Stimulated activated CD8-positive, alpha-beta memory T cell treated with anti-CD3 and anti-CD28 coated beads, Interleukin-12 subunit alpha, Interleukin-12 subunit beta, amount 100 ng/mL, for 24 hours (primary cell): ENCODE data around the gene NEK10.
"Not testable (repeated sequence)": the region's sequence is repeated elsewhere in the genome, so short reads cannot be mapped to it uniquely, and the experiment has no call there.

Source experiments
- DNase-seq: peaks from one replicate; pipeline ENCODE4 v3.0.0-alpha.2; 2020; ENCODE audit errors: extremely low read depth

Gene NEK10, protein sequence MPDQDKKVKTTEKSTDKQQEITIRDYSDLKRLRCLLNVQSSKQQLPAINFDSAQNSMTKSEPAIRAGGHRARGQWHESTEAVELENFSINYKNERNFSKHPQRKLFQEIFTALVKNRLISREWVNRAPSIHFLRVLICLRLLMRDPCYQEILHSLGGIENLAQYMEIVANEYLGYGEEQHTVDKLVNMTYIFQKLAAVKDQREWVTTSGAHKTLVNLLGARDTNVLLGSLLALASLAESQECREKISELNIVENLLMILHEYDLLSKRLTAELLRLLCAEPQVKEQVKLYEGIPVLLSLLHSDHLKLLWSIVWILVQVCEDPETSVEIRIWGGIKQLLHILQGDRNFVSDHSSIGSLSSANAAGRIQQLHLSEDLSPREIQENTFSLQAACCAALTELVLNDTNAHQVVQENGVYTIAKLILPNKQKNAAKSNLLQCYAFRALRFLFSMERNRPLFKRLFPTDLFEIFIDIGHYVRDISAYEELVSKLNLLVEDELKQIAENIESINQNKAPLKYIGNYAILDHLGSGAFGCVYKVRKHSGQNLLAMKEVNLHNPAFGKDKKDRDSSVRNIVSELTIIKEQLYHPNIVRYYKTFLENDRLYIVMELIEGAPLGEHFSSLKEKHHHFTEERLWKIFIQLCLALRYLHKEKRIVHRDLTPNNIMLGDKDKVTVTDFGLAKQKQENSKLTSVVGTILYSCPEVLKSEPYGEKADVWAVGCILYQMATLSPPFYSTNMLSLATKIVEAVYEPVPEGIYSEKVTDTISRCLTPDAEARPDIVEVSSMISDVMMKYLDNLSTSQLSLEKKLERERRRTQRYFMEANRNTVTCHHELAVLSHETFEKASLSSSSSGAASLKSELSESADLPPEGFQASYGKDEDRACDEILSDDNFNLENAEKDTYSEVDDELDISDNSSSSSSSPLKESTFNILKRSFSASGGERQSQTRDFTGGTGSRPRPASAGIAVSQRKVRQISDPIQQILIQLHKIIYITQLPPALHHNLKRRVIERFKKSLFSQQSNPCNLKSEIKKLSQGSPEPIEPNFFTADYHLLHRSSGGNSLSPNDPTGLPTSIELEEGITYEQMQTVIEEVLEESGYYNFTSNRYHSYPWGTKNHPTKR

DNA sequence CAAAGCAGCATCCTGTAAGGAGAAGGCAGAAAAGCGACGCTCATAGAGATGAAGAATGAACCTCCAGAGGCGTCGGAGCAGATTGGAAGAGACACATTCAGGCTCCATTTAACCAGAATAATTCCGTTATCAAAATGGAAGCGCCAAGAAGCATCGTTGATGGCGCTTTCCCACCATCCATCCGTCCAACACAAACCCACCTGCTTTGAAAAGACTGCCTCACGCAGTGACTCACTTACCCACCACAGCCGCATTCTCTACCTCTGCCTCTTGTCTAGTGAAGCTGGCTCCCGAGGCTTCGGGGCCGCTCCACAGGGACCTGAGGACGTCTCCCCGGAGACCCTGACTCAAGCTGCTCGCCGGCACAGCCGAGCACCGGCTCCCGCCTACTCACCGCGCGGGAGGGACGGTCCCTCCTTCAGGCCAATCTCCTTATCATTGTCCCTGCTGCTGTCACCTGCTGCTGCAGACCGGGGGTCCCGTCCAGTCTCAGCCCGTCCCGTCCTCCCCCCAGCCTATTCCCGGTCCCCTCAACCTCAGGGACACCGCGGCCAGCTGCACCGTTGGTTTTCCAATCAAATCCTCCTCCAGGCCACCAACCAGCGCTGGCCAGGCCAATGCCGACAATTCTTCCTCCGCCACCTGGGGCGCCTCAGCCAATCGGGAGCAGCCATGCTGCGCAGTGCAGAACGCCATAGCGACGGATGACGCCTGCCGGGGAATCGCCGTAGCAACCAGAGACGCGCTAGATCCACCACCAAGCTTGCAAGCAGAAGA, at the start of gene NEK10:
TSS of gene NEK10 (minus strand) at position 553 of the 777 bp plus-strand sequence. CDS start 16,501 bp downstream, outside the sequence.
- peak; percentile 77 for DNase-seq

DNA sequence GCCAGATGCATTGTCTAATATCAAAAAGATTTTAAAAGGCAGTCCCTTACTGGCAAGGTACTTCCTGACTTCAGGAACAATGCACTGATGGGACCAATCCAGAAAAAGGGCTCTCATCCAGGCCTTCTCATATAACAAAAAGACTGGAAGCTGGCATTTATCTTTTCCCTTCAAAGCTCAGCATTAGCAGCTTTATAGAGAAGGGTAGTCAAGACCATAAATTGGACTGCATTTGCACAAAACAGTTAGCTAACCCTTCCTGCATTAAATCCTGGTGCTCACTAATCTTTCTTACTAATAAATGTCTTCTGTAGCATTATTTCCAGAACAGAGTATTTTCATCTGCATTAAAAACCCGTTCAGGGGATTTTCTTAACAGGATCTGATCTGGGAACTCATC, 46.0 kb upstream of the NEK10 start:
- no peak for DNase-seq

DNA sequence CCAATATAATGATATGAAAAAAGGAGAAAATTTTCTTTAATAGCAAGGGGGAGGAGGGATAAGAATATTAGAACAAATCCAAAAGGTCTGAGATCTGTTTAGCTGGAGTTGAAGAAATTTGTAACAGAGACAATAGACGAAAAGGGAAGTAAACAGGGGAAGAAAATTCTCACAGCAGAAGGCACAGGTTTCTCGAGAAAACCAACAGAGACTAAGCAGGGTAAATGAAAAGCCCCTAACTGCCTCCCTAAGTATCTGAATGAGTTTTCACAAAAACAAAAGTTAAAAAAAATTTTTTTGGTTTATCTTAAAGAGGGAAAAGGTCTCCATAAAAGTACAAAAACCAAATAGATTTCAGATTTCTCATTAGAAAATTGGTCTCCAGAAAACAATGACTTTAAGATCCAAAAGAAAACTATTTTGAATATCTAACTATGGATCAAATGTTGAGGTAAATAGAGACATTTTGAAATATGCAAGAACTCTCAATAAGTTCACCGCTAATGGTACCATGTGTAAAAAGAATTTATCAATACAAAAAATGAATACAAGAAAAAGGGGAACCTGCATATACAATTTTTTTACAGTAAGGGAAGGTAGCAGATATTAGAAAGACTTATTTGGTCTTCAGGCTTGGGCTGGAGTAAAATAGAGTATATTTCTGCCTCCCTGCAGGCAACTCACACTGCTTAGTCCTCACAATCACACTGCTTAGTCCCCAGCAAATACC, 23.9 kb upstream of the NEK10 start:
- no peak for DNase-seq

DNA sequence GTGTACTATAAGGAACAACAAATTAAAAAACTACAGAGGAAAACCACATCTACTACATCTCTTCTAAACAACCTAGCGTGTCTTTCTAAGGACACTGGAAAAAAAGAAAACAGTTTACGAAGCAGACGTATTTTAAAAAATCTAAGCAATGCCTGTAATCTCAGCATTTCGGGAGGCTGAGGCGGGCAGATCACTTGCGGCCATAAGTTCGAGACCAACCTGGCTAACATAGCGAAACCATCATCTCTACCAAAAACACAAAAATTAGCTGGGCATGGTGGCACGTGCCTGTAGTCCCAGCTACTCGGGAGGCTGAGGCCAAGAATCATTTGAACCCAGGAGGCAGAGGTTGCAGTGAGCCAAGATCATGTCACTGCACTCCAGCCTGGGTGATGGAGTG, 23.2 kb upstream of the NEK10 start:
- not testable (repeated sequence) for DNase-seq

DNA sequence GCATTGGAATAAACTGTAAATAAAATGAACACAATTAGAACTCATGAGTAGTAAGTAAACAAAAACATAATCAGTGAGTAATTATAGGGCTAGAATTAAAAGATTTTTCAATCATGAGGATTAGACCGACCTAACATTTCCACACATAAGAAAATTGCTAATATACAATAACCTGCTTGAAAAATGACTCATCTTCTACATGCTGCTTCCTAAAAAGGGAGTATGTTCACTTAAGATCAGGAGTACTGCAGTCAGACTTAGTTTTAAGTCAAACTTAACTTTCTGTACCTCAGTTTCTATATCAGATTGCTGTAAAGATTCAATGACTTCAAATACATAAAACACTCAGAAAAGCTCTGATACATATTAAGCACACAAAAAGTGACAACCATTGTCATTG, 22.6 kb upstream of the NEK10 start:
- DNase-seq: no peak

DNA sequence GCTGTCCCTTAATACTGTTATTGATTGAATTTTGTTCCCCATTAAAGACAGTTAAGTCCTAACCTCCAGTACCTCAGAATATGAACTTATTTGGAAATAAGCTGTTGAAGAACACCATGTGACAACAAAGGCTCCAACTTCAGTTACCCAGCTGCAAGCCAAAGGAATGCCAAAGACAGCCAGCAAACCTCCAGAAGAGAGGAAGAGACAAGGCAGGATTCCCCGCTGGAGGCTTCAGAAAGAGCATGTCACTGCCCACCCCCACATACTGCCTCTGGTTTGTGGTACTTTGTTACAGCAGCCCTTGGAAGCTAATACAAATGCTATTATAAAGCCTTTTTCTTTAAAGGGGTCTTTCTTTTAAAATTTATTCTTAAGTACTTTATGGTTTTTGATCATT, 18.4 kb upstream of the NEK10 start:
- DNase-seq: no peak

DNA sequence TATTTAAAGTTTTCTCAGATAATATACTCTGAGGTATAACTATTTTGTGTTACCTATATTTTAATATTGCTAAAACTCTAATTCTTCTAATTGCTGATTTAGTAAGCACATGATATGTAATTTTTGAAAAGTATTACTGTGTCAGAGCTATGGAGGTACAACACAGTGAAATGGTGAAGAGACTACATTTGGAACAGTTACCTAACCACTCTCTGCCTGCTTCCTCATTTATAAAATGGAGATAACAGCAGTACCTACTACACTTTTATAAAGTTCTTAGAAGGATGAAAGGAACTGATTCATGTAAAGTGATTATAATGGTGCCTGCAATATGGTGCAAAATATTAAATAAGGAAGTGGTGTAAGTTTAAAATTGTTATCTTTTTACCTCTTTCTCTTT, 16.3 kb upstream of the NEK10 start:
- no peak for DNase-seq

DNA sequence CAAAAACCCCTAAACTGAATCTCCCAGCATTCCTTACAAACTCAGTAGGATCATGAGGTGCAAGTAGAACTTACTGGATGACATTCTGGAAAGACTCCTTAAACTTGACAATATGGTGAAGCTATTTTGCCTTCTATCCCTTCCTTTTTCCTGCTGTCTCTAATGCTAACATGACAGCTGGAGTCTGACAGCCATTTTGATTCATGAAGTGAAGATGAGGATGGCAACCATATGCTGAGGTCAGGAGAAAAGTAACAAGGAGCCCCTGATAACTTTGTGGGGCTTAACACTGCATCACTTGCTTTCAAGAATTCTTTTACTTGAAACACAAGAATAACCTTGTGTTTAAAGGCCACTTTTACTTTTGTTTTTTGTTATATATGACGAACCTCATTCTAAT, 15.0 kb upstream of the NEK10 start:
- no peak for DNase-seq

DNA sequence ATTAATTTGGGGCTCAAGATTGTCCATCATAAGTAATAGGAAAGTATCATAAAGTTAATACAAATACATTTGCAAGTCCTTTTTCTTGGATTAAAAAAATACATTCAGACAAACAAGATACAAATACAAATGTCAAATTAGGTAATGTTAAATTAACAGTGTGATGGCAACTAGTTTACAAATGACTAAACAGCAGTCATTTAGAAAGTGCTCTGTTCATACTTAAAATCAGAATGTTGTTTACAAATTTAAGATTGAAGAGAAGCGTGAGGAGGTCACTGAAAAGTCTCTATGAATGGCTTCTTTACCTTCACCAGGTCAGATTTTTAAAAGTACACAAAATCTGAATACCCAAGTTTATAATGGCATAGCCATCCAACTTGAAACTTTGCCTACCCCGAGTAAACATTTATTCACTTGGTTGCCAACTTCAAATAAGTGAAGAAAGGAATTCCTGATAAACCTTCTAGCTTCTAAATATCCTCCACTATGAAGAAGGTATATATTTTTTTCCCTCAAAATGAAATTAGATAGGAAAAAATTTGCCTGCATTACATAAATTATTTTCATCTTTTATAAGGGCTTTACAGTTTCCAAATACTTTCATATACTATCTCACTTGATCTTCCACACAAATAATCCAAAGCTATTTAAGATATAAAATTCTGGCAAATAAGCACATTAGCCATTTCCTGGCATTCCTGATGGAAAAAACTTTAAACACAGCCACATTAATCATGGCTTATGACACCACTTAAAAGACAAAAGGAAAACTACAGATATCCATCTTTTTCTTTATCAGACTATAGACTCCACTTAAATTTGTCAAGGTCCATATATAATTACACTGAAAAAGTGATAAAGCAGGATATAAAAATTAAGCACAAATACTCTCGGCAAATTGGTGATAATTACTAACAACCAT, 11.5 kb upstream of the NEK10 start:
- no peak for DNase-seq

DNA sequence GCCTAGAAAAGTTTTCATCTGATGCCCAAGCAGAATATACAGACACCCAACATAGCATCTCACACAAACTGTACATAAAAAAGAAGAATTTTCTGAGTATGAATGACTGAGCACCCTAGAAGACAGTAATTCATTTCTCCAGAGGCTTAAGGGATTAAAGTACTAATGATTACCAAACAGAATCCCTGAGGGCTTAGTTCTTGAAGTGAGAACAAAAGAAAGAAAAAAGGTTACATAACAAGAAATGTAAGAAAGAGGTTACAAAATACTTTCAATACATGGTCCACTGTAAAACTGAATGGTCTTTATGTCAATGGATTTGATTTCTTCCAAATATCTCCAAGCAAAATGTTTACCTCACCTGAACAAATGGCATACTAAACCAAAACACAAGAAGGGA, 9.1 kb upstream of the NEK10 start:
- no peak for DNase-seq

DNA sequence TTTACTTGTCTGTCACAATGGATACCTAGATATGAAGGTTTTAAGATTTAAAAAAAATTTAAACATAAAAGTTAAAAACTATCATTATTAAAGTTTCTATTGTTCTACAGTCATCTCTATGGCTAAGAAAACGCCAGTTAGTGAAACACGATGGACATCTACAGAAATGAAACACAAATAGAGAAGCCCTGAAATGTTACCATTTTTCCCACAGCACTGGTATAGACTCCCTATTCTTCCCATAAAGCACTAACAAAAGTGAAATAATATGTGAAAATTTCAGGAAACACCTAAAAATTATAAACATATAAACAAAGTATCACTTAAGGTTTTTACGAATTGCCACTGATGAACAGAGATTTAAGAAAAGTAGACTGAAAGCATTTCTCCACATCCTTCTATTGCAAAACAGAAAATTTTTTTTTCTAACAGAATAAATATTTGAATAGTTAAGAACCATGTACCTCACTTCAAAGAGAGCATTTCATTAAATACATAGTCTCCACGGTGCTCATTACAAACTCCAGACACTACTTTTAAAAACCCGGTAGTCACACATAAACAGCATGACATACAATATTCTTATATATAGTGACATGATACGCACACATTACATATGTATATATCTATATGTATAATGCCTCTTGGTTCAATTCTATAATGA, 7.1 kb upstream of the NEK10 start:
- DNase-seq: no peak

DNA sequence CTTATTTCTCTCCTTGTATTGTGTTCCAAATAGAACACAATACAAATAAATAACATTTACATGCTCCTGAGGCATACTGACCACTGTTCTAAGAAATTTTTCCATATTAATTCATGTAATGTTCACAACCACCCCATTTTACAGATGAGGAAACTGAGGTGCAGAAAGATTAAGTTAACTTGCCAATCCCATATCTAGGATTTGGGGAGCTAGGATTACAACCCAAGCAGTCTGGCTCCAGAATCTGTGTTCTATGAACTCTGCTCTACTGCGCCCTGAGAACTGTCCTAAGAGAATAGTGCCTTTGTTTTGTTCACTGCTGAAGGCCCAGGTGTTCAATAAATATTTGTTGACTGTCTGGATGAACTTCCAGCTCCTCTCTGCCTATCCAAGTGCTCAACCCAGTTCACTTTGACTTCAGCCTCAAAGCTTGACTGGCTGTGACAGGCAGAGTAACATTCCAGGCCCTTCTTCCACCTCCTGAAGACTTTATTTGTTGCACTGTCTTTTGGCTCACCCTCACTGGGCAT, 3.1 kb downstream of the NEK10 start:
- DNase-seq: no peak

DNA sequence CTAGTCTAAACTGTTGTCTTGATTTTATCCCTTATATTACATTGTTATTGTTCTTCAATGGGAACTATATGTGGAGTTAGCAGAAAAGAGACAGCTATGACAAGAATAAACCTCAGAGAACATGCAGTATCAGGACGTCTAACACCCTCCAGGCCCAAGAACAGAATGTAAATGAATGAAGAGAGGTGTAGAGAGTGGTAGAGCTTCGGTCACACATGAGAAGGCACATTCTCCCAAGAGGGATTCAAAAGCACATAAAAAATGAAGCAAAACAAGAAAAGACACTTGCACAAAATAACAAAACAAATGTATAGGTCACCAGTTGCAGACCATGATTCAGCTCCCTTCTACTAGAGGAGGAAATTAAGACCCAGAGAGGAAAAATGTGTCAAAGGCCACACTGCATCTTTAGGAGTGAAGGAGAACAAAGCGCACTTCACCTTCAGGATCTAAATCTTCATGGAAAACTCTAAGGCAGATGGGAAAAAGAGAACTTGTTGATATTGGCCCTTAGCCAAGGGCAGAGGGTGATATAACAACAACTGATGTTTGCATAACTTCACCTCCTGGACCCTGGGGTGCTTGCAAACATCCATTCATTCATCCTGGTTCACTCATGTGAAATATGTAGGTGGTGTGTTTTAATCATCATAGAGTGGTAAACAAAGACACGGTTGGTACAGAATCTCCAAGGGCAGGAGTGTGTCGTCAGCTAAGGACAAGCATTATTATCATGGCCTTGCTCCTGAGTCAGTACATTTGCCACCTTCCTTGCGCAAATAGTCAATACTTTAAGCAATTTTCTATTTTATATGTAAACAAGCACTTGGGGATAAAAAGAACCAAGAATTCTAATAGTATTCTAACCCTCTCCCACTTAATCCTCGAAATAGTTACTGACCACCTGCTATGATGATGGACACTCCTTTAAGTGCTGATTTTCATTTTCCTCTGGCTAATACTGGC, 8.8 kb downstream of the NEK10 start:
- DNase-seq: no peak

DNA sequence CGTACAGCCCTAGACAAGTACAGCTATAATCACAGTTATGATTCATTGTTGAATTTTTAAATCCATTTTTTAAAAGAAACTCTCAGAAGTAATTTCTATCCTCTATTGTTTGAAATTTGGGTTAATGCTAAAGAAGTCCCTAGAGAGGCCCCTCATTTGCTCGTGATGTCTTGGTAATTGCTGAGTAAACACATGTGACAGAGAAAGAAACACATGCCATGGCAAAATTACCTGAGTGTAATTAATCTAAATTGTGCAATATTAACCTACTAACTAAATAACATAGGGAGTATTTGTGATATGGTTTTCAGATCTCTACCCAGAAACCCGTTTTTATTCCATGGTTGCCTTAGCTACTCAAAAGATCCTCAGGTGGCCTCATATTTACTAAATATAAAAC, 10.8 kb downstream of the NEK10 start:
- no peak for DNase-seq

DNA sequence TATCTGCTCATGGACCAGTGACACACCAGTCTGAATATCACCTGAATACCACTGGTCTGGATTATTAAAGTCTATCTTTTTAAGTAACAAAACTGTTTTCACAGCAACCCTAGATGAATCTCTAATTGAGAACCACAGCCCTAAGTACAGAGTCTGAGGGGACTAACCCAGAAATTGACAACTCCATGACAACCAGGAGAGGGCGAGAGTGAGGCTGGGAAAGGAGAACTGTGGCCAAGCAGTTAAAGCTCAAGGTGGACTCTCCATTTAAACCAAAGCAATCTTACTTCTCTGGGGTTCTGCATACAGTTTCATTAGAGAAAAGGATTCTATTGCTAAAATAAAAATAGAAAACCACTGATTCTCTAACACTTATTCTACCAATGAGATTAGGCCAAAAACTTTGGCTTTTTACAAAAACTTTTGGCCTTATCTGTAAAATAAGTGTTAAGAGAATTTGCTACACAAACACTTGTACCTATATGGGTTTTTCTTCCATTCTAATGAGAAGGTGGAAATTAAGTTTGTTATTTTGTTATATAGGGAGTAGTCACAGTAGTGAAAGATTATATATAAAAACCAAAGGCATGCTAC, 11.4 kb downstream of the NEK10 start:
- no peak for DNase-seq

DNA sequence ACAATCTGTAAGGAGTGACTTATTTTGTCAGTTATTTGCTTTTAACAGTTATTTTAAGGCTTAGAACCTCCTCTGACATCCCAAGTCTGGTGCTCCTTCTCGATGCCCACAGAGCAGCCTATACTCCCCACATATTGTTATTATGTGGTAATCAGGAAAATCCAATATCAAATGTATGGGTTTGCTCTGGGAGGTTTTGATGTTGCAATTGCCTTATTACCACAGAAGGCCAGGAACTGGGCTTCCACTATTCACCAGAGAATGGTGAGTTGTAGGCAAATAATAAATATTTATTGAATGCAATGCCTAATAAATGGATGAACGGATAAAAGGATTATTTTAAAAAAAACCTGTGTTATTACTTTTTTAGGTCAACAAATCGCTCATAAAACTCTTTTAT, 12.2 kb downstream of the NEK10 start:
- DNase-seq: no peak

DNA sequence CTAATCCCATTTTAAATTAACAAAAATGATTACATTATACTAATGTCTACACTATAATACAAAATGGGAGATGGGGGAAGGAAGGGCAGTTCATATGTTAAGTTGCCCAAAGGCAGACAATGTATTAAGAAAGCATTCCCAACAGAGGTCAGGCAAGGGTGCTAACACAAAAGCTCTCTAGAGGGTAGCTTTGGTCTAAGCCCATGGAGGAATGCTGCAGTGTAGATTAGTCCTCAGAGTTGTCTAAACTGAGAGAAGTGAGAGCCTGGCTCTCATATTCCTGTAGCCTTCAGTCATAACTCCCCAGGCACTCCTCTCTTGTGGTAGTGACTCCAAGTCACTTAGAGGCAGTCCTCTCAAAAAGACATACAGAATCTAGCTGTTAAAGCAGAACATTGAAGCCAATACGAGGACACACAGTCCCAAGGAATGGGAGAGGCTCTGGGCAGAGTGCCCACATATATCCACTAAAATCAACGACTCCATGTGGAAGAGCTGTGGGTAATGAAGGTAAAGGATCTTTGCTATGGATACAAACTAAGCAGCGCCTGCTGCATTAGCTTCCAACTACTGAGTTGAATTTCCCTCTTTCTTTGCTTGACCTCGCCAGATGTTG, 14.5 kb downstream of the NEK10 start:
- DNase-seq: no peak
